COLO829 (cell line): ENCODE measurements around the gene CAPSL.
"Not testable (repeated sequence)": the region's sequence is repeated elsewhere in the genome, so short reads cannot be mapped to it uniquely, and the experiment has no call there.

Experiments
- DNase-seq: peaks from one replicate; pipeline ENCODE4 v3.0.0; 2012; ENCODE audit warnings: low spot score

The CAPSL gene

DNA sequence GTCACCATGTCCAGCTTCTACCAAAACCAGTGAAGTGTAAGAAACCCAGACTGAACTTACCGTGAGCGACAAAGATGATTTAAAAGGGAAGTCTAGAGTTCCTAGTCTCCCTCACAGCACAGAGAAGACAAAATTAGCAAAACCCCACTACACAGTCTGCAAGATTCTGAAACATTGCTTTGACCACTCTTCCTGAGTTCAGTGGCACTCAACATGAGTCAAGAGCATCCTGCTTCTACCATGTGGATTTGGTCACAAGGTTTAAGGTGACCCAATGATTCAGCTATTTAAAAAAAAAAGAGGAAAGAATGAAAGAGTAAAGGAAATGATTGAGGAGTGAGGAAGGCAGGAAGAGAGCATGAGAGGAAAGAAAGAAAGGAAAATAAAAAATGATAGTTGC lies 62.0 kb downstream of the CAPSL start:
- no peak for DNase-seq

GRCh38 chr5:35870605-35871004 lies 67.8 kb downstream of the CAPSL start:
- no peak for DNase-seq

DNA sequence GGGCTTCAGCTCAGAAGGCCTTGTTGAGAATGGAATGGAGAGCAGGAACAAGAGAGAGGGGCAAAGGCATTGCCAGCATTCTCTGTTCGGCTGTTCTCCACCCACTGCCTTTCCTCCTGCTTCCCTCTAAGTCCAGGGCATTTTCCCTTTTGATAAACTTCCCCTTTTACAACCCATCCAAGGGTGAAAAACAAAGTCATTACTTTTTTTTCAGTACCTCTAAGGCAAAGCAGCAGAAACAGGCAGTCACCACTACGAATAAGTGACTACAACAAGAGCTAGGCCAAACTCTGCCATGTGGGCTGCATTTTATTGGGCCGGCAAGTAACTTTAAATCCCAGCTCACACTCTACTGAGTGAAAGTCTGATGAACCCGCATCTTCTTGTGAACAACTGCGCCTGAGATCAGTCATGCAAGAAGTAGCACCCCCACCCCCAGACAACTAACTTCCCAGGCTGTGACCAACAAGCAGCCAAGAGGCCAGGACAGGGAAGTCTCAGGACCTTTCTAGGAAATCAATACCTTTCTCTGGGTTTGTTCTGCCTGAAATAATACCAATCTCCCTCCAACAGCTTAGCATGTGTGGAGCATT lies 68.6 kb downstream of the CAPSL start:
- no peak for DNase-seq

- no peak for DNase-seq
These were observed 70.4 kb downstream of the CAPSL start for GRCh38 chr5:35867998-35868397.

DNA sequence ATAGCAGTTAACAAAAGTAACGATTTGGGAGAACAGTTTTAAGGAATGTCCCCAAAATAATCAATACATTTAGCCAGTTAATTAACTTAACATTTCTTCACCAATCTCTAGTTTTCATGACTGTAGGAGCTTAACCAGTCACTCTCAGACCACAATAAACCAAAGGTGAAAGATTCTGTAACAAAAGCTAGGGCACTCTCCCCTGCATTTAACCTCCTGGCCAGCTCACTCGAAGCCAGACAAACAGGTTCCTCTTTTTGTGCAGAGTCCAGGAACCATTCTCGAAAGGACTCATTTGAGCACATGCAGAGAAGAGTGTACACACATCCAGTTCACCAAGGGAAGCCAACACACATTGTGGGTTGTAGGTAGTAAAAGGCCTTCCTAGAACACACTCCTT lies 75.3 kb downstream of the CAPSL start:
- no peak for DNase-seq

DNA sequence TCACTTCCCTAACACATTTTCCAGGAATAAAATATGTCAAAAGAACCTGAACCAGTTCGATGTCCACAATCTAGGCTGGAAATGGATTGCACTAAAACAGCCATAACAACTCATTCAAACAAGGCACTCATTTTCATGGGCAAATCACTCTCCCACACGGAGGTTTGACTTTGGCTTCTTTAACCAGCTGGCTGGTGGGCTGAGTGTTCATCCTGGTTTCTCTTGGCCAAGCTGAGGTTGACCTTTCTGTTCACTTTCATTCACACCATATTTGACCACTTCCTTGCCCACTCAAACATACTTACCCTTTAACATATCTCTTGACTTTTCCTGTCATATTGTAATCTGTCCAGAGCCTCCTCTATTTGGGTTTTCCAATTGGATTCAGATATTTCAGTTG lies 76.3 kb downstream of the CAPSL start:
- DNase-seq: no peak

GRCh38 chr5:35861718-35862117 lies 76.7 kb downstream of the CAPSL start:
- DNase-seq: no peak

GRCh38 chr5:35860686-35861085 lies 77.7 kb downstream of the CAPSL start:
- no peak for DNase-seq

DNA sequence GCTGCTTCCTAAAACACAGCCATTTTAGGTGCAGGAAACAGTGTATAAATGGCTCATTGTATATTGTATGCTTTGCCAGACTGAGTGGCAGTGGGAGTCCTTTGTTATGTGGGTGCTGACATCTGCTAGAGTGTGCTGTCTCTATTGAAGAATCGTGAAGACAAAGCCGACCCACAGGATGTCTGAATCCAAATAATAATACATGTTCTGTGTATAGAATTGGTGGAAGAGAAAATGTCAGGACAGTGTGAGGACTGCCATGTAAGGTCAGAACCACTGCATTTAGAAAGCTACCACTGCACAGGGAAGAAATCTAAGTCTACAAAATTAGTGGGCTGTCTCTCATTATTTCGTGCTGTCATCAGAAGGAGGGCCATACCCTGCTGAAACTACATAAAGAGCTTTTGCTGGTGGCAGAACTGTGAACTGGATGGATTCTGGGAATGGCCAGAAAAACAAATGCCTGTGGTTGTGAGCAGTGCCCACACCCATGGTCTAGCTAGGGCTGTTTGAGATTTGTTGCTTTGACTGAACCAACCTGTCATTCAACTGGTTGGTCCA lies 79.2 kb downstream of the CAPSL start:
- peak; percentile 36 for DNase-seq

DNA sequence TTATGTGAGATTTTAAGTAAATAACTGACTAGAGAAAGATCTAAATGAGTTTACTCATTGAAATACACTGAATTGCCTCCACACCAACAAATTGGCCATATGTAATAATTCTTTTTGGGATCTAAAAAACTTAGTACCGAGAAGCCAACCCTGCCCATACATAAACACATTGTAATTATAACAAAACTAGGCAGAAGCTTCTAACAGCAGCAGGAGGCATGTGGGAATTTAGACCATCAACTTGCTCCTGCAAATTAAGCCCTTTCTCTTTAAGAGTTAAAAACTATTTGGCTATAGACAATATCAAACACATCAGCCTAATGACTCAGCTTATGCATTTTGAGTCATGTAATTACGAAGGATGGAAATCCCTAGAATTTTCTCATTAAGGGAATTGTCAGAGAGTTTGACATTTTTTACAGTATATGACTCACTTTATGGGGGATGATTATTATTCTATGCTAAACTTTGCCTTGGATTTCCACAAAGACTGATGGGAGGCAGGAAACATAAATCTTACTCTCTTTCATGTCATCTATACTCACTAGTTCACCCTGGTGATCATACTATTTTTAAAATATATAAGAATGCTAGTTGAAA lies 80.7 kb downstream of the CAPSL start:
- peak; percentile 48 for DNase-seq

GRCh38 chr5:35856765-35857351 lies 81.6 kb downstream of the CAPSL start, which contains the start of gene IL7R:
IL7R (plus strand) TSS chr5:35856891; CDS start chr5:35856978, 87 bp downstream.
- DNase-seq: no peak

DNA sequence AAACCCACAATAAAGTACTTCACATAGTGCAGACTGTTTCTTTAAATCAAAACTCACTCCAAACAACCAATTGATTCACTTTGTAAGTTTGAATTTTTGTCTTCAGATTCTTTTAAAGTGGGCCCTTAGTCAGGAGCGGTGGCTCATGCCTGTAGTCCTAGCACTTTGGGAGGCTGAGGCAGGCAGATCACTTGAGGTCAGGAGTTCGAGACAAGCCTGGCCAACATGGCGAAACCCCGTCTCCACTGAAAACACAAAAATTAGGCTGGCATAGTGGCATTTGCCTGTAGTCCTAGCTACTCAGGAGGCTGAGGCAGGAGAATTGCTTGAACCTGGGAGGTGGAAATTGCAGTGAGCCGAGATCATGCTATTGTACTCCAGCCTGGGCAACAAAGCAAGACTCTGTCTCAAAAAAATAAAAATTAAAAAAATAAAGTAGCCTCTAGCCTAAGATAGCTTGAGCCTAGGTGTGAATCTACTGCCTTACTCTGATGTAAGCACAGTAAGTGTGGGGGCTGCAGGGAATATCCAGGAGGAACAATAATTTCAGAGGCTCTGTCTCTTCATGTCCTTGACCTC lies 82.1 kb downstream of the CAPSL start:
- DNase-seq: not testable (repeated sequence)

DNA sequence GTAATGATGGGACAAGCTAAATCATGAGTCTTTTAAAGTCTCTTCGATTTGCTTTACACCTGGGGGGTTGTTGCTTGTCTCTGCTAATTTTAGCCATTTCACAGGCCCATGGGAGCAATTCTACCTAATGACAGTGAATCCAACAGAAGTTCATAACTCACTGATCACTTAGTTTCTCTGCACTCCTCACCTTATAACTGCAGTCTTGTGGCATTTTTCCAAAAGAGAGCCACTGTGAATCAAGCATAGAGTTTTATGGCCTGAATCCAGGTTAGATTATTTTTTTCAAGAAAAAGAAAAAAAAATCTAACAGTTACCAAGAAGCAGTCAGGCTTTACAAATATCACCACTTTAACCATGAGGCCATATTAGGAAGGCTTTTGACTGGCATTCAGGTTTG lies 83.2 kb downstream of the CAPSL start:
- DNase-seq: no peak
